Diencephalon (tissue), 1 donor: ENCODE measurements around the gene CSRNP3. TPM values are rescaled to one million over a fixed set of nuclear protein-coding genes. Genes with fewer than 3 reads are reported as not detected.

Experiments
- total RNA-seq: library from RNA; depleted of rRNA; stranded (reverse); fragments of >200 nt; gene quantifications from one replicate; pipeline ENCODE4 v1.2.3, GENCODE V29; 2014

The CSRNP3 gene
- 255 TPM for total RNA-seq

GRCh38 chr2:165469417-165469816 lies at the start of gene CSRNP3:
Gene CSRNP3 (plus strand): TSS chr2:165469698. CDS start chr2:165595066, 125,368 bp downstream.

Other genes starting within 250 kb of the CSRNP3 start
- 252 TPM for gene SCN2A, start 230.3 kb upstream of the CSRNP3 start, total RNA-seq